NCI-H2171 (cell line): ENCODE measurements around the gene MRPL55.

ENCODE experiments used
- DNase-seq: peaks from one replicate; lab custom pipeline; 2025; lab: John Stamatoyannopoulos, UW

The MRPL55 gene

DNA sequence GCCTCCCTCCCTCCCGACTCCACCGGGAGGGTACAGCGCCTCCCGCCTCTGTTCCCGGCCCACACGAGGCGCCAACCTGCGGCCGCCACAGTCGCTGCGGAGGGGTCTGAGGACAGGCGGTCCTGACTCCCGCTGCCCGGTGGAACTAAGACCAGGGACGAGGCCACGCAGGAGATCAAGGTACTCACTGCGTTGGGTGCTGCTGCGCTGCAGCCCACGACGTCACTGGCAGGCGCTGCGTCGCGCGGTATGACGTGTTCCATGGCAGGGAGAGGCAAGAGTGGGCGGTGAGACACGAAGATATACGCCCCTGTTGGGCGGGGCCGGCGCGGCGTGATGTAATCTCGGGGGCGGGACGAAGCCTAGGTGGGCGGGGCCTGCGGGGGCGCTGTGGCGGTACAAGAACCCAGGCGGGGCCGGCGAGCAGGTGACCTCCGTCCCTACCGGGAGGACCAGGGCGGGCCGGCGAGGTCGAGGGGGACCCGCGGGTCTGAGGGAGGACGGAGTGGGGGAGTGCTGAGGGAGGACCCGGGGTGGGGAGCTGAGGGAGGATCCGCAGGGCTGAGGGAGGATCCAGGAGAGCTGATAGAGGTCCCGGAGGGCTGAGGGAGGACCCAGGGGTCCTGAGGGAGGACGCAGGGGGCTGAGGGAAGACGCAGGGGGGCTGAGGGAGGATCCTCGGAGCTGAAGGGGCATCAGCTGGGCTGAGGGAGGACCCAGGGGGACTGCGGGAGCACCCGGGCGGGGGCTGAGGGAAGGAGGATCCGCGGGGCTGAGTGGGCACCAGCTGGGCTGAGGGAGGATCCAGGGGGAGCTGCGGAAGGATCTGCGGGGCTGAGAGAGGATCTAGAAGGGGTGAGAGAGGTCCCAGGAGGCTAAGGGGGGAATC is at the start of gene MRPL55:
Gene MRPL55 (minus strand): TSS at position 227 of the 889 bp plus-strand sequence. CDS start 1,039 bp downstream, outside the sequence.
- DNase-seq: peak; percentile 93

DNA sequence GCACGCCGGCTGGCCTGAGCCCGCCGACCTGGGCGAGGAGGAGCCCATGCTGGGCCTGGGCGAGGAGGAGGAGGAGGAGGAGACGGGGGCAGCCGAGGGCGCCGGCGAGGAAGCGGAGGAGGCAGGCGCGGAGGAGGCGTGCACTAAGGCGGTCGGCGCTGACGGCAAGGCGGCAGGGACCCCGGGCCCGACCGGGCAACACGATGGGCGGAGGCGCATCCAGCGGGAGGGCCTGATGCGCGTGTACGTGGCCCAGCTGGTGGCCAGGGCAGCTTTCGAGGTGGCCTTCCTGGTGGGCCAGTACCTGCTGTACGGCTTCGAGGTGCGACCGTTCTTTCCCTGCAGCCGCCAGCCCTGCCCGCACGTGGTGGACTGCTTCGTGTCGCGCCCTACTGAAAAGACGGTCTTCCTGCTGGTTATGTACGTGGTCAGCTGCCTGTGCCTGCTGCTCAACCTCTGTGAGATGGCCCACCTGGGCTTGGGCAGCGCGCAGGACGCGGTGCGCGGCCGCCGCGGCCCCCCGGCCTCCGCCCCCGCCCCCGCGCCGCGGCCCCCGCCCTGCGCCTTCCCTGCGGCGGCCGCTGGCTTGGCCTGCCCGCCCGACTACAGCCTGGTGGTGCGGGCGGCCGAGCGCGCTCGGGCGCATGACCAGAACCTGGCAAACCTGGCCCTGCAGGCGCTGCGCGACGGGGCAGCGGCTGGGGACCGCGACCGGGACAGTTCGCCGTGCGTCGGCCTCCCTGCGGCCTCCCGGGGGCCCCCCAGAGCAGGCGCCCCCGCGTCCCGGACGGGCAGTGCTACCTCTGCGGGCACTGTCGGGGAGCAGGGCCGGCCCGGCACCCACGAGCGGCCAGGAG is 49.3 kb upstream of the MRPL55 start:
- no peak for DNase-seq

DNA sequence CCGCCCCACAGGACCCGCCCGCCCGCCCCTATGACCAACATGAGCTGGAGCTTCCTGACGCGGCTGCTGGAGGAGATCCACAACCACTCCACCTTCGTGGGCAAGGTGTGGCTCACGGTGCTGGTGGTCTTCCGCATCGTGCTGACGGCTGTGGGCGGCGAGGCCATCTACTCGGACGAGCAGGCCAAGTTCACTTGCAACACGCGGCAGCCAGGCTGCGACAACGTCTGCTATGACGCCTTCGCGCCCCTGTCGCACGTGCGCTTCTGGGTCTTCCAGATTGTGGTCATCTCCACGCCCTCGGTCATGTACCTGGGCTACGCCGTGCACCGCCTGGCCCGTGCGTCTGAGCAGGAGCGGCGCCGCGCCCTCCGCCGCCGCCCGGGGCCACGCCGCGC is 48.6 kb upstream of the MRPL55 start:
- no peak for DNase-seq

DNA sequence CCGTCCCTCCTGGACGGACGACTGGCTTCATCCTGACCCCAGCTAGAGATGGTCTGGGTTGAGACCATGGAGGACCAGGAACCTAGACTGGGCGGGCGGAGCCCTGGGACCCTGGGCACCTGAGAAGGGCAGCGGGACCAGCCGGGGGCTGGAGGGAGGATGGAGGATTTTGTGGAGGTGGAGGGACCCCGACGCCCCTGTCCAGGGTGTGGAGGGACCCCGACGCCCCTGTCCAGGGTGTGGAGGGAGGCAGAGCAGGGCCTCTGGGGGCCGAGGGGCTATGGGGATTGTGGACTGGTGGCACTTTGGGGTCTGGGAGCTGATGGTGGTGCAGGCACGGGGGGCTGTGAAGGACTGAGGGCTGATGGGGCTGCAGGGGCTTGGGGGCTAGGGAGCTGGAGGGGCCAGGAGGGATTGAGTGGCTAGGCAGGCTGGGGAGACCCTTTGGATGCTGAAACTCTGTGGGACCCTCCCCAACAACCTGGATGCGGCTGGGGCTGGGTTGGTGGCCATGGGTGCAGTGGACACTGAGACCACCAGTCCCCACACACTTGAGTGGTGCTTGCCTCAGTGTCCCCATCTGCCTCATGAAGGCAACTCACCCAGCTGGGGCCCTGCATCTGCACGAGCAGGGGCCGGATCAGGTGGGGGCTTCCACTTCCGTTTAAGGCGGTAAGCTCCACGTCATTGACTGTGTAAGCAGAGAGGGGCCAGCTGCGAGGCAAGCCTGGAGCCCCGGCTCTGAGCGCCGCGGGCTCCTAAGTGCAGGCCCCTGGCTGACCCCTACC is 48.0 kb upstream of the MRPL55 start:
- no peak for DNase-seq

DNA sequence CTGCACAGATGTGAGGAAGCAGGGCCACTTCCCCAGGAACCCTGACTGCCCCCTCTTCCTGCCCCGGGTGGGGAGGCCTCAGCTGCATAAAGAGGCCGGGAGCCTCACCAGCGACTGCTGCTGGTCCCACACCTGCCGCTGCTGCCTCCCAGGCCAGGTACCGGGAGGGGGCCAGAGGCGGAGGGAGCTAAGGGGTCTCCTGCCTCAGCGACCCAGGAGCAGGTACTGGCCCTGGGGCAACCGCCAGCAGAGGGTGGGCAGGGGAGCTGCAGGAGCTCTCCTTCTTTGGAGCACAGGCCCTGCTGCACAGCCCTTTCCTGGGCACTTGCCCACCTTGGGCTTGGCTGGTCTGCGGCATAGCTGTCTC is 47.4 kb upstream of the MRPL55 start:
- DNase-seq: no peak

DNA sequence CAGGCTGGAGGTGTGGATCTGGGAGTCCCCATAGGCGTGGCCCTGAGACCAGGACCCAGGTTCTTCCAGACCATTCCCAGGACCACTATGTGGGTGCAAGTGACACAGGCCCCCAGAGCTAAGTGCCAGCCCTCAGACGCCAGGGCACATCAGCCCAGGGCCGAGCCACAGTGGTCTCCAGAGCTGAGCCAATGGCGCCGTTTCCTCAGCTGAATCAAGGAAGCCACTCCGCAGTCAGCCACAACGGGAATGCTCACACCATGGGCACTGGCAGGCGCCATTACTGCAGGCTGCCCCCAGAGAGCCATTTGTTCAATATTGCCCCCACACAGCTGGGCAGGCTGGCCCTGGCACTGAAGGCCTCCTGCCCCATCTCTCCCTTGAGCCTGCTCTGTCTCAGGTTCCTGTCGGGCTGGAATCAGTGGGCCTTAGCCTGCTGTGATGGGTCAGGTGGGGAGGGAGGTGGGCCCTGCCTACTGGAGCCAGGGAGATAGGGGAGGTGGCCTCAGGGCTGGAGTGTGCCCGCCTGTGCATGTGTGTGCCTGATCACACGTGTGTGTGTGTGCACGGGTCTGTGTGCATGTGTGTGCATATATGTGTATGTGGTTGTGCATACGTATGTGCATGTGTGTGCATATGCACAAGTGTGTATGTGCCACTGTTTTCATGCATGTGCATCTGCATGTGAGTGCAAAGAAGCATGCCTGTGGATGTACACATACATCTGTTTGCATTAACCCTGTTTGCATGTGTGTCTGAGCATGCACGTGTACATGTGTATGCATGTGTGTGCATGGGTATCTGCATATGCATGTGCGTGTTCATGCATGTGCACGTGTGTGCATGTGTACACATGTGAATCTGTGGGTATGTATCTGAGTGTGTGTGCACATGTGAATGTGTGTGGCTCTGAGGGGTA is 46.8 kb upstream of the MRPL55 start:
- no peak for DNase-seq

DNA sequence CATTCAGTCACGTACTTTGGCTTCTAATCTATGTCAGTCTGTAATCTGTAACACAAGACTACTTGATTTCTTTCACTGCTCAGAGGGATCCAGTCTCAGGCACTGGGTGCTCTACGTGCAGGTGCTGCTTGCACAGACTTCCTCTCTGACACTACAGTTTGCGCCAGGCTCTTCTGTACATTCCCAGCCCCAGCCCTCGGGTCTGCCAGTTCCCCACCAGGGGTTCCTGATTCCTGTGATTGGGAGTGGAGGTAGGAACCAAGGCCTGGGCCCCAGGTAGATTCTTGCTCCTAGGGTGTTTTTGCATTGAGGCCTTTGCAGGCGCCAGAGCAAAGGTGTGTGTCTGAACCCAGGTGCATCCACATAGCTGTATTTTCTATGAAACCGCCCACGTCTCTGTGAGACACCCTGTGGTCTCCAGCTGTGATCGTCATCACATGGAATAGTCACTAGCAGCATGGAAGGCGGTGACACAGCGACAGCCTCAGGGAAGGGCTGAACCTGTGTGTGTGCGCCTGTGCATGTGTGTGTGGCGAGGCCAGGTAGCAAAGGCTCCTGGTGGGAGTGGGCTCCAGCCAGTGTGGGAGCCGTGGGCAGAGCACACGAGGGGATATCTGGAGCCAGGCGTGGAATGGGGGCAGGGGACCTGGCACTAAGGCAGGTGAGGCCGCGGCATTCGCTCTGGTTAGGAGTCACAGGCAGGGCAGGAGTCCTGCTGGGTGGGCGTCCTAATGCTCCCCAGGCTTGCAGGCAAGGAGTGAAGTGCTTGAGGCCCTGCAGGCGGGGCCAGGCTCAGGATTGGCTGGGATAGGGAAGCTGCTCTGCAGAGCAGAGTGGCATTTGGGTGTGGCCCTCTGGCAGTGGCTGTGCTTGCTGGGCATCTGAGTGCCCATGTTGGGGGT is 45.8 kb upstream of the MRPL55 start:
- no peak for DNase-seq

DNA sequence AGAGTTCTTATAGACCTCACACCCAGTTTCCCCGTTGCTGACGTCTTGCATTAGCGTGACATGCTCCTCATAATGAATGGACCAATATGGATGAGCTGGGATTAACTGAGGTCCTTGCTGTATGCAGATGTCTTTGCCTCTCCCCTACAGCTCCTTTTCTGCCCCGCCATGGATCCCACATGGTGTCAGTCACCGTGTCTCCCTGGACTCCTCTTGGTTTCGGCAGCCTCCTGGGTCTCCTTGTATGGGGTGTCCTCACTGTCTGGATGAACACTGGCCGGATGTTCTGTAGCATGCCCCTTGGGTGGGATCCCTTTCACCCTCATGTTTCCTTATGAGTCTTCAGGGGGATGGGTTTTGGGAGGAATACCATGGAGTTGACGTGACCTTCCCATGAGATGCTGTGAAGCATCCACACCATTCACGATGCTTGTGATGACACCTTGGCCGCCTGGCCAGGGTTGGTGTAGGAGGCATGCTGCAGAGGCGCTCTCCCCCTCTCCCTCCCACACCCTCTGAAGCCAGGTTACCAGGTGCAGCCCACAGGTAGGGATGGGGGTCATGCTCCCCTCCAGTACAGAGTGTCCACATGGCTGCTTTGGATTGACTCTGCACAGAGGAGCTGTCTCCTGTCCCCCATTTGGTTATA is 45.0 kb upstream of the MRPL55 start:
- DNase-seq: no peak

DNA sequence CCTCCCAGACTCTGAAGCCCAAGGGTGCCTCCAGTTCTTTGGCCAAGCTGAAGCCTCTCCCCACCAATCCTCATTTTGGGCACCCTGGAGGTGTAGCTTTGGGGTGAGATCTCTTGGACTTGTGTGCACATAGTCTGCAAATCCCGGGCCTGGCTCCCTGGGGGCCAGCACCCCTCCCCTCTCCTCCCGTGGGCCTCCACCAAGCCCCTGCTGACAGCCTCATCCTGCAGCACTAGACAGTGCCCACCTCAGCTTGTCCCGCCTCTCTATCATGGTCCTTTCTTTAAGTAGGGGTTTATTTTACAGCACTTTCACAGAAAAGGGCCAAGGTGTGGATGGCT is 43.8 kb upstream of the MRPL55 start:
- DNase-seq: no peak

DNA sequence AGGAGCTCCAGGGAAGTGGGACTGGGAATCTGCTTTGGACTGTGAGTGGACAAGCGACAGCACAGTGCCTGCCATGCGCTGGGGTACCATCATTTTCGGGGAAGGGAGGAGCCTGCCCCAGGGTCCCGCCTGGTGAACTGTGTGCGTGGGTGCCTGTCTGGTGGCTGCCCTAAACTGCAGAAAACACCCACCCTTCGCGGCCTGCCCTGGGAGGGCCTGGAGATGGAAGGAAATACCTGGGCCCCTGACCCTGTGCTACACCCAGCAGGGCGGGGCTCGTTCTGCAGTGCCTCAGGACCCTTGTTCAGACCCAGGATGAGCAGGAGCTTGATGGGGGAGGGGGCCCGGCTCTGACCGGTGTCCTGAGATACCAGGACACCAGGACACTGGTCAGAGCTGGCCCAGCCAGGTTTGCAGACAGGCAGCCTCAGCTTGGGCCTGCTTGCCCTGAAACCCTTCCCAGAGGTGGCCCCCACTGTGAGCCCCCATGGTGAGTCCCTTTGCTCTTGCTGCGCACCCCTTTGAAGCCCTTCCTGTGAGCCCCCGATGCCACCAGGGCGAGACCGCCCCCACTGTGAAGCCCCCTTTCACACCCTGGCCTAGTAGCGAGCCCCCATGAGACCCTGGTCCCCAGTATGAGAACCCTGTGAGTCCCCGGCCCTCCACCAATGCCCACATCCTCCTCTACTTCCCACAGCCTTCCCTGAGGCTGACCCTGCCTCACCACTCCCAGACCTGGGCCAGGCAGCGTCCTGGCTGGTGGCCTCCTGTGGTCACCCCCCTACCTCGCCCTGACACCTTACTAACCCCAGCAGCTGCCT is 43.2 kb upstream of the MRPL55 start:
- no peak for DNase-seq

DNA sequence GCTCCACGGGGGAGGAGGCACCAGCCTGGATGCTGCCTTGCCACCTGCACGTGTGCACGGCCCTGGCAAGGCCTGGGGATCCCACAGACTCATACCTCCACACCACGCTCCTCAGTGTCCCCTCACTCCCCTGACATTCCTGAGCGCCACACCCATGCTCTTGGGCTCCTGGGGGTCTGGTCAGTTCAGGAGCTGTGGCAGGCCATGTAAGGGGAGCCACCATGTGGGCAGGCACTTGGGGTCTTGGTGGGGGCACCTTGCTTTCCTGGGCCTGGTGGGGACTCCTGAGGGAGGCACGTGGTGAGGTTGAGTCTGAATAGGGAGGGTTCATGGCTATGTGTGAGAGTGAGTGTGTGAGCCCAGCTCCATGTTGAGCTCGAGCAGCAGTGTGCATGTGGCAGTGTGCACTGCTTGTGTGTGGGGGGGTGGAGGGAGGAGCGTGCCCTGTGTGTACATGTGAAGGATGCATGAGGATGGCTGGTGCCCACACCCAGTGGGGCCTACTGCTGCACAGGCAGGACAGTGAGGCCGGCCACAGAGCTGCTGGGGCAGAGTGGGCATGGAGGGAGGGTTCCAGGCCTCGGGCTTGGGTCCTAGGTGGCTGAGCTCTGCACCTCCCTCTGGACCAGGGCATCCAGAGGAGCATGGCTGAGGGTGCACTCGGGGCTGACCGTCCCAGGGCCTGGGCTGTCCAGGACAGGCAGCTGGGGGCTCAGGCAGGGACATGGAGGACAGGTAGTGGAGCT is 42.3 kb upstream of the MRPL55 start:
- DNase-seq: no peak

DNA sequence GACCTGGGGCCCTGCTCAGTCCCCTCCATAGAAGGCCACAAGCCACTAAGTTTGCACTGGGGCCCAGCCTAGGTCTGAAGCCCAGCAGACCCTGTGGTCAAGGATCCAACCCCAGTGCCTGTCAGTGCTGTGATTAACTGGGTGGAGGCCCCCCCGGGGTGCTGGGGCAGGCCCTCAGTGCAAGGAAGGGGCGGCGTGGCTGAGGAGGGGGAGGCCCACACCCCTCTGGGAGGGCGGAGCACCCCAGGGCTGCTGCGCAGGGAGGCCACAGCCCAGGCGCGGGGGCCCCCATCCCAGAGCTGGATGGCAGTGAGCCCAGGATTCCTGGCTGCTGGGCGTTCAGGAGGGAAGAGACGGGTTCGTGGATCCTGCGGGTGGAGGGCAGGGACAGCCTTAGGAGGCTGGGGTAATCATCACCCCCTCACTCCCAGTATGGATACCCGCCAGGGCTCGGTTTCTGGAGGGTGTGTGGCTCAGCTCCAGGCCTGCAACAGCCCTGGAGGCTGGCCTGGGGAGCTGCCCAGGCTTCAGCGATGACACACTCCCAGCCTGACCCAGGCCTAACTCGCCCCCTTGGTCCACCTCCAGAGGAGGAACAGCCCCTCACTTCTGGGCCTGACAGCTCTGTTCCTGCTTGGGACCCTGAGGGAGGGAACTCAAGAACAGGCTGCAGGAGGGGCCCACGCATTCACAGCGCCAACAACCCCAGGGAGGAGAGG is 41.5 kb upstream of the MRPL55 start:
- DNase-seq: no peak

DNA sequence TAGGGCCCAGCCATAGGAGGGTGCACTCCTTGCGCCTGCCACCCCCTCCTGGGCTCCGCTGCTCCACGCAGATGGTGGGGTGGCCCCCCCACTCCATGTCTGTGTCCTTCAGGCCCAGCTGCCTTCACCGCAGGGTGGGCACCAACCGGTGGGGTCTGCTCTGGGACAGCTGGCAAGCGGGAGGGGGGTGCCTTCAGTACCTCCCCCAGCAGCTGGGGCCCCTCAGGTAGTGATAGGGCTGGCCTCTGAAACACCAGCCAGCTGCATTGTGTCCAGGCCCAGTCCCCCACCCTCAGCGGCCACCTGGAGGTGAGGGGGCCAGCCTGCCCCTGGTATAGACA is 41.0 kb upstream of the MRPL55 start:
- DNase-seq: no peak

DNA sequence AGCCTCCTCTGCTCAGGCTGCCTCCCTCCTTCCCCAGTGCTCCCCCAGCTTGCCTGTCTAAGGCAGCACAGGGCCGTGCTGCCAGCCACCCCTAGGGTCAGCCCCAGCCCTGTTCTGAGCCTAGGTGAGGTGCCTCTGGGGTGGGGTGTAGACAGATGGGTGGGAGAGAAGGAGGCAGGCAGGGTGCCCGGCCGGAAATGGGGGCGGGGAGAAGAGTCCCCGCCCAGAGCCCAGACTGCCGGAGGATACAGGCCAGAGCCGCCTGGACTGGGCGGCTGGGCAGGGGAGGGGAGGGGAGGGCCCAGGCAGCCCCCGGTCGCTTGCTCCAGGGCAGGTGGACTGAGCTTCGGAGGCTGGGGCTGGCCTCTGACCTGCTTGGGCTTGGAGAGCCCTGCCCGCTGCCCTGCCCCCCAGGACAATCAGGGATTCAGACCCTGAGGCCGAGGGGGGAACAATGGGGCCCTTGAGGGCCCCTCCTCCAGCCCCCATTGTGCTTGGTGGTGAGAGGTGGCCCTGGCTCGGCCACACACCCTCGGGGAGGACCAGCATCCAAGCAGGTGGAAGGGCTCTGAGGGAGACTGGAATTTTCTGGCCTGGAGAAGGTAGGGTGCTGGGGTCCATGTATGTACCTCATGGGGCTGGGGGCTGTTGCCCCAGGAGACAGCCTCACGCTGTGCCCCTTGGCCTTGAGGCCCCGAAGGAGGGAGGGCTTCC is 40.5 kb upstream of the MRPL55 start, which contains the start of gene GJC2:
Gene GJC2 (plus strand): TSS at position 525 of the 714 bp plus-strand sequence. CDS start 7,829 bp downstream, outside the sequence.
- no peak for DNase-seq

DNA sequence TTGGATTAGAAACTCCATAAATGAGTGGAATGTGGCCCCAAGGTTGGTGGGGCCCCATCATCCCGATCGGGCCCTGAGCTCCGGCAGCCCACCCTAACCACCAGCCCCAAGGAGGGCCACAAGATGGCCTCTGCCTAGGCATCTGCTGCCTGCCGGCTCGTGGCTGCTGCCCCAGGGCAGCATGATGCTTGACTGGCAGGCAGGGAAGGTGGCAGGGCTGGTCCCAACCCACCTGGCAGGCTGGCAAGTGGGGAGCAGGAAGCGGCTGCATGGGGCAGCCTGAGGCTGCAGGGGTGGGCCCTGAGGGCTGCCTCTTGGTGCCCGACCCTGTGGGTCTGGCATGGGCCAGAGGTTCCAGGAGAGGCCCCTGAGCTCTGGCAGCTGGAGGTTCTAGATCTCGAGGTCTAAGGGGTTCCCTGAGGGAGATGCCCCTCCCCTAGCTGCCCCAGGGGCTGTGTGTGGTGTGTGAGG is 39.9 kb upstream of the MRPL55 start:
- no peak for DNase-seq

DNA sequence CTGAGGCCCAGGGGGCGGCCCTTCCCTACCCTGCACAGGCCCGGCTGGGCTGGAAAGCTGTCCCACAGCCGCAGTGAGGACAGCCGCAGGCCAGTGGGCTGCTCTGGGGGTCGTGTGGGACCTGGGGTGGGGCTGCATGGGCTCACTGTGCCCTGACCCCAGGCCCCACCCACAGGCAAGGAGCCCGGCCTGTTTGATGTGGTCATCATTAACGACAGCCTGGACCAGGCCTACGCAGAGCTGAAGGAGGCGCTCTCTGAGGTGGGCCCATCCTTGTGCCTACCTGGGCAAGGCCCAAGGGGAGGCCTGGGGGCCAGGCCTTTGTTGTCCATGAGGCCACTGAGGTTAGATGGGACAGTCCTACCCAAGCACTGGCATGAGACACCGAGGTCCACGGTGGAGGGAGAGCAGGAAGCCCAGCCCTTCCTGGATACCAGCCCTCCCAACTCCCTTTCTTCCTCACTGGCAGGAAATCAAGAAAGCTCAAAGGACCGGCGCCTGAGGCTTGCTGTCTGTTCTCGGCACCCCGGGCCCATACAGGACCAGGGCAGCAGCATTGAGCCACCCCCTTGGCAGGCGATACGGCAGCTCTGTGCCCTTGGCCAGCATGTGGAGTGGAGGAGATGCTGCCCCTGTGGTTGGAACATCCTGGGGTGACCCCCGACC is 39.2 kb upstream of the MRPL55 start:
- DNase-seq: no peak
